GF-D8 (cell line): ENCODE results near the gene C11orf91.
"Not testable (repeated sequence)": the region's sequence is repeated elsewhere in the genome, so short reads cannot be mapped to it uniquely, and the experiment has no call there.

Source experiments
- DNase-seq: peaks from one replicate; lab custom pipeline; 2025; lab: John Stamatoyannopoulos, UW

Gene C11orf91

GRCh38 chr11:33721426-33721825, 20.8 kb upstream of the C11orf91 start:
- DNase-seq: no peak

GRCh38 chr11:33719587-33719986, 19.0 kb upstream of the C11orf91 start:
- no peak for DNase-seq

- no peak for DNase-seq
These were observed 17.8 kb upstream of the C11orf91 start for GRCh38 chr11:33718440-33718839.

- DNase-seq: no peak
These were observed 15.6 kb upstream of the C11orf91 start for GRCh38 chr11:33716243-33716642.

GRCh38 chr11:33713856-33714398, 13.3 kb upstream of the C11orf91 start:
- no peak for DNase-seq

GRCh38 chr11:33713151-33713855, 12.7 kb upstream of the C11orf91 start:
- DNase-seq: no peak

GRCh38 chr11:33712436-33712835, 11.8 kb upstream of the C11orf91 start:
- no peak for DNase-seq

- DNase-seq: no peak
These were observed 8.8 kb upstream of the C11orf91 start for GRCh38 chr11:33709466-33709865.

- no peak for DNase-seq
These were observed 8.4 kb upstream of the C11orf91 start for GRCh38 chr11:33708985-33709384.

GRCh38 chr11:33707831-33708230, 7.2 kb upstream of the C11orf91 start:
- not testable (repeated sequence) for DNase-seq

- DNase-seq: no peak
These were observed 6.3 kb upstream of the C11orf91 start for GRCh38 chr11:33706966-33707365.

GRCh38 chr11:33706546-33706945, 5.9 kb upstream of the C11orf91 start:
- DNase-seq: no peak

- DNase-seq: no peak
These were observed 3.8 kb upstream of the C11orf91 start for GRCh38 chr11:33704240-33705002.

GRCh38 chr11:33703788-33704187, 3.2 kb upstream of the C11orf91 start:
- no peak for DNase-seq

GRCh38 chr11:33703234-33703633, 2.6 kb upstream of the C11orf91 start:
- DNase-seq: no peak

GRCh38 chr11:33701302-33702230, 940 bp upstream of the C11orf91 start:
- no peak for DNase-seq

- no peak for DNase-seq
These were observed 544 bp downstream of the C11orf91 start for GRCh38 chr11:33700063-33700501.

GRCh38 chr11:33699515-33700062, 1.0 kb downstream of the C11orf91 start:
- no peak for DNase-seq

GRCh38 chr11:33698921-33699320, 1.7 kb downstream of the C11orf91 start:
- no peak for DNase-seq

- no peak for DNase-seq
These were observed 2.6 kb downstream of the C11orf91 start for GRCh38 chr11:33697997-33698396.

- no peak for DNase-seq
These were observed 3.5 kb downstream of the C11orf91 start for GRCh38 chr11:33696931-33697638.
